ENCODE measurements around the gene FJX1. TPM values are rescaled to one million over a fixed set of nuclear protein-coding genes. Genes with fewer than 3 reads are reported as not detected.

FJX1 gene
- total and polyA plus RNA-seq, 2 experiments from 2014 or later: 1.7 to 4.1 TPM

DNA sequence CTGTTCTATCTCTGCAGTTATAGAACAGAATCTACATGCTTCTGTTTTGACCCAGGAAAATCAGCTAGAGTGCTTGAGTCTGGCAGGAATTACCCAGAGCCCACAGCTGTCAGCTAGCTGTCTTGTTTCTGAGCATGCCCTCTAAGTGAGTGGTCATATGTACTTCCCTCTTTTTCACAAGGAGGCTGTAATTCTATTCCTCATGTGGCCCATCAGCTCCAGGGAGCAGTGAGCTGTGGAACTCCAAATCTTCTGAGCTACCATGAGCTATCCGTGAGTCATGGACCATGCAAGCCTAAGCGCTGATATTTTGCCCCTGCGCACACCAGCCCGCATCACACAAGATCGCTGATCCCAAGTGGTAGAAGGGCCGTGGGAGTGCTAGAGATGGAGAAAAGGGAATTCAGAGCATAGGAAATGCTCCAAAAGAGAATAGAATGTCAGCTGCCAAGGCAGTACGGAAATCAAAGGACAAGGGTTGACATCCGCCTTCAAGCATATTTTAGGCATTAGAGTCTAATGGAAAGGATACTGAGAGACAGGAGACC is 5.4 kb downstream of the FJX1 start:
- Histone ChIP-seq H3K9me3 (ENCODE audit: low read depth) (no peaks in the 10 kb centered on the region), H3K4me1 (ENCODE audit: low read depth) (peaks cover 5% of the 10 kb centered on the region), H3K4me3 (no peak overlapping the region), H3K36me3 (no peaks in the 10 kb centered on the region), H3K27me3 (peaks cover 41% of the 10 kb centered on the region), H3K27ac (no peak overlapping the region)
- peak; percentile 36 to 80 for DNase-seq (ENCODE audit: low read depth in 1 of 2, low spot score in 1 of 2)
- TF ChIP-seq, protein P1, sequence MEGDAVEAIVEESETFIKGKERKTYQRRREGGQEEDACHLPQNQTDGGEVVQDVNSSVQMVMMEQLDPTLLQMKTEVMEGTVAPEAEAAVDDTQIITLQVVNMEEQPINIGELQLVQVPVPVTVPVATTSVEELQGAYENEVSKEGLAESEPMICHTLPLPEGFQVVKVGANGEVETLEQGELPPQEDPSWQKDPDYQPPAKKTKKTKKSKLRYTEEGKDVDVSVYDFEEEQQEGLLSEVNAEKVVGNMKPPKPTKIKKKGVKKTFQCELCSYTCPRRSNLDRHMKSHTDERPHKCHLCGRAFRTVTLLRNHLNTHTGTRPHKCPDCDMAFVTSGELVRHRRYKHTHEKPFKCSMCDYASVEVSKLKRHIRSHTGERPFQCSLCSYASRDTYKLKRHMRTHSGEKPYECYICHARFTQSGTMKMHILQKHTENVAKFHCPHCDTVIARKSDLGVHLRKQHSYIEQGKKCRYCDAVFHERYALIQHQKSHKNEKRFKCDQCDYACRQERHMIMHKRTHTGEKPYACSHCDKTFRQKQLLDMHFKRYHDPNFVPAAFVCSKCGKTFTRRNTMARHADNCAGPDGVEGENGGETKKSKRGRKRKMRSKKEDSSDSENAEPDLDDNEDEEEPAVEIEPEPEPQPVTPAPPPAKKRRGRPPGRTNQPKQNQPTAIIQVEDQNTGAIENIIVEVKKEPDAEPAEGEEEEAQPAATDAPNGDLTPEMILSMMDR (IDR thresholded peaks at IDR 0.05; ENCODE audit: low read depth, low read length): no peak

GRCh38 chr11:35624316-35624715 is 6.1 kb downstream of the FJX1 start:
- TF ChIP-seq, protein P1 (IDR thresholded peaks at IDR 0.05; ENCODE audit: low read depth, low read length): no peak
- Histone ChIP-seq H3K4me1 (ENCODE audit: low read depth) (peaks cover 2% of the 10 kb centered on the region), H3K36me3 (no peaks in the 10 kb centered on the region), H3K27ac (no peak overlapping the region), H3K27me3 (peaks cover 37% of the 10 kb centered on the region), H3K9me3 (ENCODE audit: low read depth) (no peaks in the 10 kb centered on the region), H3K4me3 (no peak overlapping the region)
- no peak for DNase-seq (ENCODE audit: low read depth in 1 of 2, low spot score in 1 of 2)

DNA sequence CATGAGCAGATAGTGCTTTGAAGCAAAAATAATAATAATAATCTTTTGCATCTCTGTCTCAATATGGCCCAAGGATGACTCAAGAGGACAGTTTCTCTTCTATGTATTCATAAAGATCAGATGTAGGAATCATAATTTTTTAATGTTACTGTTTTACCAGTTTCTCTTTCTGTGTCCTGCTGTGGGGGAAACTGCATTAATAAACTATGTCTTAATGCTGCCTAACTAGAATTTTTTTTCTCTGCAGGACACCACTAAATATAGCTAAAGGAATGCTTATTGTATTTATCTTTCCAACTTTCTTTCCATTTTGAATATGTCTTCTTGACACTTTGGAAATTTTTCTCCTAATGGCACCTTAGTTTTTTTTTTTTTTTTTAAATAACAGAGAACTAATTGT is 6.5 kb downstream of the FJX1 start:
- no peak overlapping the region for H3K27ac ChIP-seq
- TF ChIP-seq, protein P1 (IDR thresholded peaks at IDR 0.05; ENCODE audit: low read depth, low read length): no peak
- no peaks in the 10 kb centered on the region for H3K9me3 ChIP-seq (ENCODE audit: low read depth)
- no peak overlapping the region for H3K4me3 ChIP-seq
- DNase-seq (ENCODE audit: low read depth in 1 of 2, low spot score in 1 of 2): no peak
- no peaks in the 10 kb centered on the region for H3K4me1 ChIP-seq (ENCODE audit: low read depth)
- H3K36me3 ChIP-seq: no peaks in the 10 kb centered on the region
- peaks cover 37% of the 10 kb centered on the region for H3K27me3 ChIP-seq

DNA sequence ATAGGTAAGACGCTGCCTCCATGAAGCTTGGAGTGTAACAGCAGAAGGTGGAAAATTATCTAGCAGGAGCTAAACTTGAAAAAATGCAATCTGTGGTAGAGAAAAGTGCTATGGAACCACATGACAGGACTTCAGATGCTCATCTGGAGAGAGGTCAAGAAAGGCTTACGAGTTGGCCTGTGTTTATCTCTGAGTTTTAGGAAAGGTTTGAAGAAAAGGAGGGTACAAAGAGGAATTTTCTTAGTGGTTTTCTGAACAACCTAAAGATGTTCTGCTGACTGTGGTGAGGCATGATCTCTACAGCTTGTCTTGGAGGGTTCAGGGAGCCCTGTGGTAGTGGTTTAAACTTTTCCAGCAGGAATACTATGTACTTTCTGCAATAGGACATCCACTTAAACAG is 8.2 kb downstream of the FJX1 start:
- Histone ChIP-seq H3K27ac (no peak overlapping the region), H3K9me3 (ENCODE audit: low read depth) (no peaks in the 10 kb centered on the region), H3K4me1 (ENCODE audit: low read depth) (no peaks in the 10 kb centered on the region)

GRCh38 chr11:35629511-35629910 is 11.3 kb downstream of the FJX1 start:
- H3K9me3 ChIP-seq (ENCODE audit: low read depth): no peaks in the 10 kb centered on the region
- H3K4me3 ChIP-seq: no peak overlapping the region

More for the DNA sequence above, 8.2 kb downstream of the FJX1 start:
- no peaks in the 10 kb centered on the region for H3K36me3 ChIP-seq
- H3K27me3 ChIP-seq: peaks cover 36% of the 10 kb centered on the region
- H3K4me3 ChIP-seq: no peak overlapping the region
- TF ChIP-seq, protein P1 (IDR thresholded peaks at IDR 0.05; ENCODE audit: low read depth, low read length): no peak
- no peak for DNase-seq (ENCODE audit: low read depth in 1 of 2, low spot score in 1 of 2)

More at GRCh38 chr11:35629511-35629910, 11.3 kb downstream of the FJX1 start:
- Histone ChIP-seq H3K4me1 (ENCODE audit: low read depth) (no peaks in the 10 kb centered on the region), H3K27ac (no peak overlapping the region), H3K36me3 (no peaks in the 10 kb centered on the region), H3K27me3 (peaks cover 40% of the 10 kb centered on the region)
- TF ChIP-seq, protein P1 (IDR thresholded peaks at IDR 0.05; ENCODE audit: low read depth, low read length): no peak
- DNase-seq (ENCODE audit: low read depth in 1 of 2, low spot score in 1 of 2): no peak

All from cardiac muscle cell (in vitro differentiated cells and primary cell).